PC-9 (cell line): Measurements from ENCODE around the gene PATL2. TPM values are rescaled to one million over a fixed set of nuclear protein-coding genes. Genes with fewer than 3 reads are reported as not detected.
"Not testable (repeated sequence)": the region's sequence is repeated elsewhere in the genome, so short reads cannot be mapped to it uniquely, and the experiment has no call there.

Experiments
- BruUV-seq: library from RNA; stranded (reverse); fragments of 400-500 nt; replicated peaks from 2 replicates; lab custom pipeline; 2021; lab: Mats Ljungman, UMichigan
- CTCF ChIA-PET: fragments of 300-600 bp; sonication (Branson Sonifier 250); formaldehyde crosslinking; loops from one replicate; lab custom pipeline; 2022; ENCODE audit warnings: antibody characterized with exemption; lab: Charles Lee
- POLR2A ChIA-PET: fragments of 300-600 bp; sonication (Branson Sonifier 250); formaldehyde crosslinking; loops from one replicate; lab custom pipeline; 2022; ENCODE audit warnings: antibody characterized with exemption; ENCODE audit not compliant: unreplicated experiment; lab: Charles Lee
- DNase-seq, 2 experiments: peaks; one replicate each; pipeline versions ENCODE4 v3.0.0 to v3.0.0-alpha.2; 2015 to 2022; ENCODE audit warnings: mixed read lengths in 1 of 2
- H2AFZ ChIP-seq: fragments of 200-600 bp; sonication (generic); 2 replicates; pipeline ENCODE4 v1.8.1; 2017; ENCODE audit warnings: antibody characterized with exemption
- H3F3A ChIP-seq: fragments of 200-600 bp; sonication (generic); 2 replicates; pipeline ENCODE4 v1.8.1; 2017; ENCODE audit warnings: antibody characterized with exemption, mild to moderate bottlenecking, low read depth; ENCODE audit not compliant: insufficient read depth
- H3K27ac ChIP-seq: fragments of 200-600 bp; sonication (generic); 2 replicates; pipeline ENCODE4 v1.6.1; 2016; ENCODE audit warnings: mixed run types
- H3K27me3 ChIP-seq: fragments of 200-600 bp; sonication (generic); 2 replicates; pipeline ENCODE4 v1.6.1; 2016; ENCODE audit warnings: low read depth, mixed run types; ENCODE audit not compliant: insufficient read depth
- H3K36me3 ChIP-seq: fragments of 200-600 bp; sonication (generic); 2 replicates; pipeline ENCODE4 v1.6.1; 2016; ENCODE audit warnings: low read depth, mixed run types
- H3K4me1 ChIP-seq: fragments of 200-600 bp; sonication (generic); replicated peaks from 2 replicates; pipeline ENCODE4 v1.6.1; 2016; ENCODE audit warnings: mixed run types; ENCODE audit not compliant: insufficient read depth
- H3K4me2 ChIP-seq: fragments of 200-600 bp; sonication (generic); 2 replicates; pipeline ENCODE4 v1.6.1; 2017; ENCODE audit warnings: mixed run types
- H3K4me3 ChIP-seq: fragments of 200-600 bp; sonication (generic); 2 replicates; pipeline ENCODE4 v1.6.1; 2016; ENCODE audit warnings: mixed run types
- H3K79me2 ChIP-seq: fragments of 200-600 bp; sonication (generic); 2 replicates; pipeline ENCODE4 v1.6.1; 2017; ENCODE audit warnings: low read depth, mixed run types
- H3K9me2 ChIP-seq: fragments of 200-600 bp; sonication (generic); 2 replicates; pipeline ENCODE4 v1.8.1; 2017; ENCODE audit warnings: mild to moderate bottlenecking; ENCODE audit not compliant: insufficient read depth
- H3K9me3 ChIP-seq: fragments of 200-600 bp; sonication (generic); 2 replicates; pipeline ENCODE4 v1.8.1; 2016; ENCODE audit warnings: low read depth; ENCODE audit not compliant: insufficient read depth
- H4K20me1 ChIP-seq: fragments of 200-600 bp; sonication (generic); 2 replicates; pipeline ENCODE4 v1.8.1; 2017; ENCODE audit not compliant: insufficient read depth
- CTCF ChIP-seq: fragments of 200-600 bp; sonication (generic); conservative IDR thresholded peaks from 2 replicates; pipeline ENCODE4 v1.6.1; 2017; ENCODE audit warnings: mixed run types, antibody characterized with exemption, mild to moderate bottlenecking, moderate library complexity
- EZH2 ChIP-seq: fragments of 200-600 bp; sonication (generic); IDR thresholded peaks from 2 replicates; pipeline ENCODE4 v1.8.0; 2017; ENCODE audit warnings: antibody characterized with exemption, low read depth
- intact Hi-C: fragments of 100-400 bp; cut with micrococcal nuclease; formaldehyde crosslinking; loops from one replicate; pipeline ENCODE4 v1.10.0; 2022; ENCODE audit not compliant: unreplicated experiment
- total RNA-seq: library from RNA; stranded (reverse); gene quantifications from 2 replicates; pipeline ENCODE4 v1.2.3, GENCODE V29; 2021

The PATL2 gene
- total RNA-seq, 1 experiment from 2014 or later = 0.61 TPM

- Histone ChIP-seq H3K4me1 (peaks cover 20% of the 10 kb centered on the region), H2AFZ (peak overlapping the region; percentile 75), H3K4me3 (peak overlapping the region; percentile 40; the same call in 1 of the 2 replicates), H3K27ac (peak overlapping the region; percentile 47; the same call in 1 of the 2 replicates), H3K4me2 (peak overlapping the region; percentile 81)
- intact Hi-C loops, BruUV-seq, CTCF ChIA-PET, H3K9me3 ChIP-seq, H3K79me2 ChIP-seq, H3K27me3 ChIP-seq, H3F3A ChIP-seq, H4K20me1 ChIP-seq, H3K9me2 ChIP-seq, H3K36me3 ChIP-seq: not testable (repeated sequence)
- POLR2A ChIA-PET = interaction anchor here (0.7 kb wide), 3 partner anchors 23 to 960 kb away, joined by 3 to 10 read pairs (median 6); no protein-coding TSS in a partner anchor
- DNase-seq = peak; percentile 76 to 78
These were observed 28.1 kb downstream of the PATL2 start for GRCh38 chr15:44682809-44683682.

- Histone ChIP-seq H3K4me3 (no peak overlapping the region), H3K27me3 (no peaks in the 10 kb centered on the region), H3K9me3 (no peaks in the 10 kb centered on the region), H3K9me2 (no peaks in the 10 kb centered on the region), H2AFZ (no peak overlapping the region), H4K20me1 (no peaks in the 10 kb centered on the region), H3K27ac (no peak overlapping the region), H3F3A (peaks cover 5% of the 10 kb centered on the region; the same call in 1 of the 2 replicates), H3K4me1 (peaks cover 20% of the 10 kb centered on the region), H3K4me2 (peak overlapping the region; percentile 81; the same call in 1 of the 2 replicates), H3K79me2 (no peaks in the 10 kb centered on the region), H3K36me3 (no peaks in the 10 kb centered on the region)
- TF ChIP-seq EZH2 (no peak), CTCF (no peak)
- intact Hi-C loops = no loop called here
- ChIA-PET CTCF (no interaction called here), POLR2A (interaction anchor here (0.7 kb wide), 1 partner anchor 22 kb away, joined by 6 read pairs; no protein-coding TSS in a partner anchor)
- no TSS peak for BruUV-seq
- no peak for DNase-seq
These were observed 28.9 kb downstream of the PATL2 start for GRCh38 chr15:44682211-44682610.

- no peaks in the 10 kb centered on the region for H3K9me2 ChIP-seq
- H3K36me3 ChIP-seq = no peaks in the 10 kb centered on the region
- ChIA-PET POLR2A (no interaction called here), CTCF (interaction anchor here (0.5 kb wide), 1 partner anchor 382 kb away, joined by 6 read pairs; no protein-coding TSS in a partner anchor)
- no peak for DNase-seq
- intact Hi-C loops = no loop called here
- H3K4me2 ChIP-seq = no peak overlapping the region
- H3K79me2 ChIP-seq = no peaks in the 10 kb centered on the region
- BruUV-seq = no TSS peak
- no peak overlapping the region for H3K4me3 ChIP-seq
- H4K20me1 ChIP-seq = no peaks in the 10 kb centered on the region
- H3F3A ChIP-seq = no peaks in the 10 kb centered on the region
- H2AFZ ChIP-seq = no peak overlapping the region
- no peak overlapping the region for H3K27ac ChIP-seq
- H3K9me3 ChIP-seq = no peaks in the 10 kb centered on the region
- no peaks in the 10 kb centered on the region for H3K27me3 ChIP-seq
- TF ChIP-seq EZH2 (no peak), CTCF (no peak)
- H3K4me1 ChIP-seq = no peaks in the 10 kb centered on the region
These were observed 34.4 kb downstream of the PATL2 start for GRCh38 chr15:44676676-44677075.
